Peyer's patch (tissue), 4 donors: Measurements from ENCODE around the gene CERS6.

Experiments
- CTCF ChIP-seq, 6 experiments: fragments of 450-650 bp in 4 of 6; fragments of 200-600 bp in 2 of 6; sonication (generic) in 1 of 6; IDR thresholded peaks; one replicate each; pipeline ENCODE4 v1.5.1; 2017 to 2019; ENCODE audit warnings: antibody characterized with exemption in 6 of 6, mild to moderate bottlenecking in 3 of 6, moderate library complexity in 1 of 6
- POLR2A ChIP-seq, 2 donors: fragments of 450-650 bp; IDR thresholded peaks; one replicate each; pipeline ENCODE4 v1.5.1; 2017; ENCODE audit warnings: antibody characterized with exemption in 2 of 2, mild to moderate bottlenecking in 2 of 2, moderate library complexity in 2 of 2

DNA sequence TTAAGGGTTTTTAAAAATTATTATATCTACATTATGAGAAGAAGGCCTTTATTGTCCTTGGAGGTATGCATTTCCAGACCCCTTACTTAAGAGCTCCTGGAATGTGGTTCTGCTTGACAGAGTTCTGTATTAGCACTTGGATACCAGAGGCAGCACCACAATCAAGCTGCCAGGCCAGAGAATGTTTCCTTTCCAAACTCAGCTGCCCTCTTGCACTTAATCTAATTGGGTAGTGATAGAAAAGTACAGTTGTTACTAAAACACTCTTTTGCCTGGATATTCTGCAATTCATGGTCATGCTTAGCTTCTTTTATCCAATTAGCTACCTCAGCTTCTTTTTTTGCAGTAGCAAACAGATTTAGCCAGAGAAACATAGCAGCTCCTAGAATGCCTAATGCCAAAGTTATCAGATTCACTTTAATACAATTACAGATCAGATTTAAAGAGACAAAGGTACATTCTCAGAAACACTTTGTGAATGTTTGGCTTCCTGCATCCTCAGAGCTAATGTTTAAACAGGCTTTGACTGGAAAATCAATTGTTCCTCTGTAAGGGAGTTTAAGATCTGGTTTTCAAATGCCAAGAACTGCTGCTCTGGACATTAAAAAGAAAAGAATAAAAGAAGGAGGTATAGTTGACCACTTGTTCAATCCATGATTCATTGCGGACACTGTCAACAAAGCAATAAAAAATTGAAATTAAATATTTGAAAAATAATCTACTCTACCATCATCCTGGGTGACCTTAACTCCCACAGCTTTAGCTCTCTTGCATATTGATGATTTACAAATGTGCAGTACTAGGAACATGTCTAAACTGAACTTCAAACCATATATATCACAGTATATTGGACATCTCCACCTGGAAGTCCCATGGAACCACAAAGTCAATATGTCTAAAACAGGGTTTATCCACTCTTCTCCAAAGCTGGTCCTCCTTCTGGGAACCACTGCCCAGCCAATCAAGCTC is 359.2 kb downstream of the CERS6 start:
- no peak for TF ChIP-seq CTCF (IDR thresholded peaks at IDR 0.05)
- no peak for TF ChIP-seq POLR2A (IDR thresholded peaks at IDR 0.05)
